Liver (tissue), 3 donors: Measurements from ENCODE around the gene NDUFAB1.

Source experiments
- GABPA ChIP-seq, 2 donors: IDR thresholded peaks in 1 of 2; conservative IDR thresholded peaks in 1 of 2; 2 replicates each; pipeline ENCODE4 v1.6.1; 2016; ENCODE audit warnings: antibody characterized with exemption in 2 of 2, mild to moderate bottlenecking in 1 of 2, moderate library complexity in 1 of 2
- HNF4A ChIP-seq, 2 donors: conservative IDR thresholded peaks; 2 replicates each; pipeline ENCODE4 v1.6.1; 2016; ENCODE audit warnings: antibody characterized with exemption in 2 of 2, mild to moderate bottlenecking in 2 of 2
- TF ChIP-seq, protein P1 (sequence below): fragments of 150-350 bp; IDR thresholded peaks from 2 replicates; pipeline ENCODE4 v1.5.1; 2017; ENCODE audit warnings: improper control_type of control experiment, low read depth, low read length; ENCODE audit not compliant: missing input control
- TF ChIP-seq, protein P2 (sequence below): IDR thresholded peaks from 2 replicates; pipeline ENCODE4 v1.6.1; 2016; ENCODE audit warnings: antibody characterized with exemption, mild to moderate bottlenecking
- donor health status: healthy.
- donor health status: healthy.

- TF ChIP-seq, protein P1, sequence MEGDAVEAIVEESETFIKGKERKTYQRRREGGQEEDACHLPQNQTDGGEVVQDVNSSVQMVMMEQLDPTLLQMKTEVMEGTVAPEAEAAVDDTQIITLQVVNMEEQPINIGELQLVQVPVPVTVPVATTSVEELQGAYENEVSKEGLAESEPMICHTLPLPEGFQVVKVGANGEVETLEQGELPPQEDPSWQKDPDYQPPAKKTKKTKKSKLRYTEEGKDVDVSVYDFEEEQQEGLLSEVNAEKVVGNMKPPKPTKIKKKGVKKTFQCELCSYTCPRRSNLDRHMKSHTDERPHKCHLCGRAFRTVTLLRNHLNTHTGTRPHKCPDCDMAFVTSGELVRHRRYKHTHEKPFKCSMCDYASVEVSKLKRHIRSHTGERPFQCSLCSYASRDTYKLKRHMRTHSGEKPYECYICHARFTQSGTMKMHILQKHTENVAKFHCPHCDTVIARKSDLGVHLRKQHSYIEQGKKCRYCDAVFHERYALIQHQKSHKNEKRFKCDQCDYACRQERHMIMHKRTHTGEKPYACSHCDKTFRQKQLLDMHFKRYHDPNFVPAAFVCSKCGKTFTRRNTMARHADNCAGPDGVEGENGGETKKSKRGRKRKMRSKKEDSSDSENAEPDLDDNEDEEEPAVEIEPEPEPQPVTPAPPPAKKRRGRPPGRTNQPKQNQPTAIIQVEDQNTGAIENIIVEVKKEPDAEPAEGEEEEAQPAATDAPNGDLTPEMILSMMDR: no peak
- TF ChIP-seq GABPA (IDR thresholded peaks at IDR 0.05 in 1 of 2, conservative IDR thresholded peaks at IDR 0.05 in 1 of 2): no peak
- TF ChIP-seq HNF4A (conservative IDR thresholded peaks at IDR 0.05): no peak
- TF ChIP-seq, protein P2, sequence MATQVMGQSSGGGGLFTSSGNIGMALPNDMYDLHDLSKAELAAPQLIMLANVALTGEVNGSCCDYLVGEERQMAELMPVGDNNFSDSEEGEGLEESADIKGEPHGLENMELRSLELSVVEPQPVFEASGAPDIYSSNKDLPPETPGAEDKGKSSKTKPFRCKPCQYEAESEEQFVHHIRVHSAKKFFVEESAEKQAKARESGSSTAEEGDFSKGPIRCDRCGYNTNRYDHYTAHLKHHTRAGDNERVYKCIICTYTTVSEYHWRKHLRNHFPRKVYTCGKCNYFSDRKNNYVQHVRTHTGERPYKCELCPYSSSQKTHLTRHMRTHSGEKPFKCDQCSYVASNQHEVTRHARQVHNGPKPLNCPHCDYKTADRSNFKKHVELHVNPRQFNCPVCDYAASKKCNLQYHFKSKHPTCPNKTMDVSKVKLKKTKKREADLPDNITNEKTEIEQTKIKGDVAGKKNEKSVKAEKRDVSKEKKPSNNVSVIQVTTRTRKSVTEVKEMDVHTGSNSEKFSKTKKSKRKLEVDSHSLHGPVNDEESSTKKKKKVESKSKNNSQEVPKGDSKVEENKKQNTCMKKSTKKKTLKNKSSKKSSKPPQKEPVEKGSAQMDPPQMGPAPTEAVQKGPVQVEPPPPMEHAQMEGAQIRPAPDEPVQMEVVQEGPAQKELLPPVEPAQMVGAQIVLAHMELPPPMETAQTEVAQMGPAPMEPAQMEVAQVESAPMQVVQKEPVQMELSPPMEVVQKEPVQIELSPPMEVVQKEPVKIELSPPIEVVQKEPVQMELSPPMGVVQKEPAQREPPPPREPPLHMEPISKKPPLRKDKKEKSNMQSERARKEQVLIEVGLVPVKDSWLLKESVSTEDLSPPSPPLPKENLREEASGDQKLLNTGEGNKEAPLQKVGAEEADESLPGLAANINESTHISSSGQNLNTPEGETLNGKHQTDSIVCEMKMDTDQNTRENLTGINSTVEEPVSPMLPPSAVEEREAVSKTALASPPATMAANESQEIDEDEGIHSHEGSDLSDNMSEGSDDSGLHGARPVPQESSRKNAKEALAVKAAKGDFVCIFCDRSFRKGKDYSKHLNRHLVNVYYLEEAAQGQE: no peak
Measured at GRCh38 chr16:23634461-23635036, 38.4 kb upstream of the NDUFAB1 start.
